ENCODE measurements around the gene ZNF354C. TPM values are rescaled to one million over a fixed set of nuclear protein-coding genes. Genes with fewer than 3 reads are reported as not detected.

ZNF354C gene
- total RNA-seq, 1 donor from 2014 or later: 15.9 TPM

DNA sequence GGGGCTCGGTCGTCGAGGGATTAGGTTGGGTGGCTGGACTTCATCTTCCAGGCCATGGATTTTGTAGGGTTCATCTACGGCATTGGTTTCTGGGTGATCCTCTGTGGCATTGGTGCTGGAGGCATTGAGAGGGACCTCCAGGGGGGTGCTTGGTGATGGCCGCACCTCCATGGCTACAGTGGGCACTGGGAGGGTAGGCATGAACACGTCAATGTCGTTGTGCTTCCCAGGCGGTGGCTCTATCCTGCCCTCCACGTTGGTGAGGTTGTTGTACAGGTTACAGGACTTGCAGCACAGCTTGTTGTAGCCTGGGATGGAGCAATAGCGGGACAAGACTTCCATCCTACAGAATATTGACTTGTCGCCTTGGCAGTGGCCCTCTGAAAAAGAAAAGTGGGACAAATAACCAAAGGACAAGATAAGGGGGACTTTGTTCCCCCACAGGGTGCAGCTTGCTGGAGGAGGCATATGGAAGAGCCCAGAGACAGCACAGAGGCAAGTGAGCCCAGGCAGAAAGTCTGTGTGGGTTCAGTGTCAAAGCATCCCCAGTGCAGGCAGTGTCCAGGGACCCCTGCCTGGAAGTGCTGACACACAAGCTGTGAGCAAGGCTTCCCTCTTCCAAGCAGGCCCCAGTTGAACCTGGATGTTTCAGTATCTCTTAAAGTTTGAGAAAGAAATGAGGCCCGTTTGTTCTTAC, 53.9 kb downstream of the ZNF354C start:
- no peak for DNase-seq (ENCODE audit: low spot score)

DNA sequence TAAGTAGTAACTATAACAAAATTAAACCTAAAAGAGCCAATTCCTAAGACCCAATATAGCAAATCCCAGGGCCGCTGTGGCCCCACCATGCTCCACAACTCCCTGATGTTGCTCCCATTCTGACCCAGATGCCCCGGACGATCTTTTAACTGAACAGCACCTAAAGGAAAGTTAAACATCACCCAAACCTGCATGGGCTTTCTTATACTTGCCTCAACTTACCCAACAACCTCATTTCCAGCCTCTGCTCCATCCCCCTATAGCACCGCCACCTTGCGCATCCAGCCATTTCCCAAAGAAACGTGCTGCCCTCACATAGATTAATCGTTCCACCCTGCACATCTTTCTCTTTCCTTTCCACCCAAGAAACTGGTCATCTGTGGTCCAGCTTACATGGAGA, 54.6 kb downstream of the ZNF354C start:
- no peak for DNase-seq (ENCODE audit: low spot score)

DNA sequence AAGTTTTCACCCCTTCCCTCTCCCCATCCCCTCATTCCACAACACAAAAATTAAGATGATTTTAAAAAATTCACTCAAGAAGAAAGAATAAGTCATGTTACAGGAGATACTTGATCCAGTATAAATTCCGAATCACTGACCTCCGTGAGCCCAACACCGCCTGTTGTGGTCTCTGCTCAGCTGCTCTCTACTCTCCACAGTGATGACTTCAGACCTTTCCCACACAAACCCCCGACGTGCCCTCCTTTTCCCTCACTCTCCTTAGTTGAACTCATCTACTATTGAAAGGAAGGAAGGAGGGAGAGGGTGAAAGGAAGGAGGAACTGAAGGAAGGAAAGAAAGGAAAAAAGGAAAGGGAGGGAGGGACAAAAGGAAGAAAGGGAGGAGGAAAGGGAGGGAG, 55.1 kb downstream of the ZNF354C start:
- DNase-seq (ENCODE audit: low spot score): no peak

DNA sequence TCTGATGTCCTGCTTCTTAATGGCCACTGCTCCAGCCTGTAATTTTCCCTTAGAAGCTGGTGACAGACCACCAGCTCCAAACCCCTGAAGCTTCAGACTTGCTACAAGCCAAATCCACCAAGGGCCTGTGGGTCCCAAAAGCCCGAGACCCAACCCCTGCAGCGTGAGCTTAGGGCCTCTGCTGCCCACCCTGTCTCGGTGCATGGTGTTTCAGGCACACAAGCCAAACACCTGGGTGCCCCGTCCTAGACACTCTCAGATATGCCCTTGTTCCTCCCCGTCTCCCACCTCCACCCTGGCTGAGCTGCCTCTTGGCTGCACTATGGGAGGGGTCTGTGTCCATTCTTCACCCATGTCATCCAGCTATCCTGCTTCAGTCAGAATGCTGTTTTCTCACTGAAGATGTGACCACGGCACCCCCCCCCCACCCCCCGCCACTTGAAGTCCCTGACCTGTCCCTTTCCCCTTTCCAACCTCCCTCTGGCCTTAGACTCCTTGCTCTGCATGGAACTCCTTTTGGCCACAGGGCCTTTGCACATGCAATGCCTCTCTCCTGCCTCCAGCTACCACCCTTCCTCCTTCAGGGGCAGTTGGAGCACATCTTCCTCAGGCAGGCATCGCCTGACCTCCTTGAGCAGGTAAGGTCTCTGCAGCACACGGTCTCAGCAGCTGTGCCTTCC, 55.8 kb downstream of the ZNF354C start:
- no peak for DNase-seq (ENCODE audit: low spot score)

DNA sequence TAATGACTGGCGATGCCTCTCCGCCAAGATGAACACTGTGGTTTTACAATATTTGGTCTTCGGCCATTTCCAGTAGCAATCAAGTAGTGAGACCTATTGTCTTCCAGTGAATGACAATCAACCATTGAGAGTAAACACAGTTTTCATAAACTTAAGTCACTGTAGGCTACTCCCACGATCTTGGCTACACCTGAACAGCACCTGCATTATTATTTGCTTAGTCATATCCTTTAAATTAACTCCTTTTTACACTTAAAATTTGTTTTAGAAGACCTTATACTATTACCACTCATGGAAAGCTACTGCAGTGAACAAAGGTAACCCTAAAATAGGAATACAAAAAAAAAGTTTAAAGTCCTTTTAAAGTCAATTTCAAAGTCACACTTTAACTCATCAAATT, 58.2 kb downstream of the ZNF354C start:
- no peak for DNase-seq (ENCODE audit: low spot score)

DNA sequence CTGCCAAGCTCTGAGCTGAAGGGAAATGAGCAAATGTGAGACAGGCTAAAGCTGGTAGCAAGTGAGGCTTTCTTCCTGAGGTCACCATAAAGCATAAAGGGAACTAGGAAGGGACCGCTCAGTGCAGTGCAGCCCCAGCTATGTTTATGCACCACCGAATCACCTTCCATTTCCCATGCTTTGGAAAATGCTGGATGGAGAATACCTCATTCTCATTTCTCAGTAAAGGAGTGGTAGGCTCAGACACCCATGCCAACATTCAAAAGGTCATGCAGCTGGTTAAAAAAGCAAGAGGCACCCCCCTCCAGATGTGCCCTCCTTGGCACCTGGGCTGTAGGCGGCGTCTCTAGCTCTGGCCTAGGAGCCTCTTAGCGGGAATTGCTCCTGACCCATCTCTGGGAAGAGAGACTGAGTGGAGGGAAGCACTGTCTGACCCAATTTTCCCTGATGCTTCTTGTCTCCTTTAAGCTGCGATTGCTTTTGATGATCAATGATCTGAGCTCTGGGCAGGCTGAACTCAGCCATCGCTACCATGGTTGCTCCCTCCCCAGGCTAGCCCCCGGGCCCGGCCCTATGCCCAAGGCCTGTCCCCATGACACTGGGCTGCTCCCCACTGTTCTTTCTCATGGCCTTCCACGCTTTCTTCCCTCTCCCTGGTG, 58.7 kb downstream of the ZNF354C start:
- no peak for DNase-seq (ENCODE audit: low spot score)

DNA sequence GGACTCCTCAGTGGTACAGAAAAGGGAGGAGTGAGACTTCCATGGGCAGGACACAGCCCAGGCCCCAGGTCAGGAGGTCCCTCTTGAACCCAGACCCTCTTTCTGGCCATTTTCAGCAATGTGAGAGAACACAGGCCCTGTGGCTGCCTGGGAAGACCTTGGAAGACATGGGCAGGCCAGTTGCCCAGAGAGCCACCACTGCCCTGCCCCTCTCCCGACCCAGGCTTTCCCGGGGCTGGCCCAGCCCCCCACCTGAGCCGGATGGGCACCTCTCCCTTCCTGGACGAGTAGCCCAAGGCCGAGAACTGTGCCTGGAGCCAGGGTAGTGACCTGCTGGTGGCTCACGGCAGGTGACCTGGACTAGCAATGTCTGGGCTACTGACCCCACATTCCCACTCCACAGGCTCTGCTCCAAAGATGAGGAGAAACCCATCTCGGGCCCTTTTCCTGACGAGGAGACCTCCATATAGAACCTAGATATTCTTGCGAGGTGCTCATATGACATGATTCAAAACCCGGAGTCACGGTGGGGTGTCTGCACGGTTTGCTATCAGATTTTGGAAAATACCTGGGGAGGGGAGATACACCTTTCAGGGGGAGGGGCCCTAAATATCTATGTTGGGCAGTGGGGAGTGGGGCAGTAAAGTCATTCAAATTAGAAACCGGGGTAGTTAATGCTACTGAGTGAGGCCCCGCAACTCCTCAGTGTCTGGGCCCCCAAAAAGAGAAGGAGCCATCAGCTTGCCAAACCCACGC, 59.4 kb downstream of the ZNF354C start:
- no peak for DNase-seq (ENCODE audit: low spot score)

DNA sequence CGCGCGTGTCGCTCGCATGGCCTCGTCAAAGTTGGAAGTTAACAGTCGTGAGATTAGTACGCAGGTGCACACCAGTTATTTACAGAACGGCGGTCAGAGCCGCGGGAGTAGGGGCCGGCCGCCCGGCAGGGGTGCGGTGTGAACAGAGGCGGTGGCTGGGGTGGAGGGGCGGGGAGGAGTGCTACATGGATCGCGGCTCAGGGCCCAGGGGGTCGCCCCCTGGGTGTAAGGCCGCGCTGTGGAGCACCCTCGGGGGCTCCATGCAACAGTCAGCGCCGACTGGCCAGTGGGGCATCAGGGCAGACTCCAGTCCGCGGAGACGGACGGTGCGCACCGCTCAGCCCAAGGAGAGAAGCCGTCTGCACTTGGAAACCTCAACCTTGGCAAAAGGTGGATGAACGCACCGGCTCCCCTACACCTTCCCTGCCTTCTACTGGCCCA, 60.3 kb downstream of the ZNF354C start:
- no peak for DNase-seq (ENCODE audit: low spot score)

DNA sequence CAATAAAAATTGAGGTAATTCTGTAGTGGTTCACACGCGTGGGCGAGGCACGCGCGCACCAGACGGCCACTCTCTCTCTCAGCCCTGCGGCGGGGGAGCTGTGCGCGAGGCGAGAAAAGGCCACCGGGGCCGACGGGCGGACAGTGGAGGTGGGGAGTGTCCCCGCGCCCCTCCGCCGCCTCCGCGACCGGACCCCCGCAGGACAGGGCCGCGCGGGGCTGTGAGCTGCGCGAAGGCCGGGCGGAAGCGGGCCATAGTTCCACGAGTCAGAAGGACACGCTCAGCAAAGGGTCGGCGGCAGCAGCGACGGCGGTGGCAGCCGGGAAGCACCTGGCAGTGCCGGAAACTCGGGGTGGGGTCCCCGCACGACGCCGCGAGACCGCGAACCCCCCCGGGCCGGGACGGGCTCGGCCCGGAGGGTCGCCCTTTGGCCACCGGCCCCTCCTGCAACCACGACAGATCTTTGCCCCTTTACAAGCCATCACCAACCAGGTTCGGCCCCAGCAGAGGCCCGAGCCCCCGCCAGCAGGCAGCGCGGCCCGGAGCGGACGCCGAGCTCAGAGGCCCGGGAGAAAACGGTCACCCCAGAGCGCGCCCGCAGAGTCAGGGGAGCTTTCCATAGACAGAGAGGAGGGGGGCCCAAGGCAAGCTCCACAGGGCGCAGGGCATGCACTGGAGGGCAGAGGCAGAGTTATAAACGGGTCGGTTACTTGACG, 60.9 kb downstream of the ZNF354C start:
- DNase-seq (ENCODE audit: low spot score): no peak

DNA sequence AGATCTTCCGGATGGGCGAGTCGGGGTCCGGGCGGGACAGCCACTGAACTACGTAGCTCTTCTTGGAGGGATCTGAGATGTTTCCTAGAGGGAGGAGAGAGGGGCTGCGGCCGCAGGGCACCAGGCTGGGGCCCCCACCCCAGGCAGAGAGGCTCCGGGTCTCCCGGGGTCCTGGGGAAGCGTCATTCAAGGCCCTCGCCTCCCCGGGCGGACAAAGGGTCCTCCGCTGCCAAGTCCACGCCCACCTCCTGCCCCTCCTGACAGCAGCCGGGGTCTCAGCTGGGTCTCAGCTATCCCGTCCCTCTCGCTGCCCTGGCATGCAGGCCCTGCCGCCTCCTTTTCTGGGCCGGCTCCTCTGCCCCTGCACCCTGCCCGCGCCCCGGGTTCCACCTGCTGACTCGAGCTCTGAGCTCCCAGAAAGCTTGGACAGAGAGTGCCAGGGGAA, 61.5 kb downstream of the ZNF354C start:
- DNase-seq (ENCODE audit: low spot score): no peak

DNA sequence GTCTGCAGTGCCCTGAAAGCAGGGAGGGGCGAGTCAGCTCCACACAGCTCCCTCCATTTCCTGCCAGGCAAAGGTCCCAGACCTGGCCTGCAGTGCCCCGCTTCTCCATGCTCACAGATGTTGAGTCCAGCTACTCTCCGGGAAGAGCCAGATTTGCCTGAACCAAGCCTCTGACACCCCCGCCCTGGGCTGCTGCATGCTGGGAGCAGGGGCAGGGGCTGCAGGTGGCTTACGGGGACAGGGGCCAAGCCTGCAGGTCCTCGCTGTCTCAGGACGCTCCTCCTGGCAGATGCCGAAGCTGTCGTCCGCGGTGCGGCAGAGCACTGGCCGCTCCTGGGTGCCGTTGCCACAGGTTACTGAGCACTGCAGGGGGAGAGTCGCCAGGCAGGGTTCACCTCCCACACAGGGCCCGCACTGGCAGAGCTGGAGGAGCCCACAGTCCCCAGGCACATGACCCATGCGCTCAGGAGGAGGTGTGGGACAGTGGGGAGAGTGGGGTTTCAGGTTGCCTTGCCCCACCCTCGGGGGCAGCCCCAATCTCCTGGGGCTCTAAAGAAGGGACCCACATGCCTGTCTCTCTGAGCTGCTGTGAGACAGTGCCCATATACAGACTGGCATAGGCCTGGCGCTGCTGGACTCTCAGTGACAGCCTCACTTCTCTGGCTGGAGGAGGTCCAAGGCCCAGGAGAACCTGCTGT, 62.4 kb downstream of the ZNF354C start:
- DNase-seq (ENCODE audit: low spot score): no peak

DNA sequence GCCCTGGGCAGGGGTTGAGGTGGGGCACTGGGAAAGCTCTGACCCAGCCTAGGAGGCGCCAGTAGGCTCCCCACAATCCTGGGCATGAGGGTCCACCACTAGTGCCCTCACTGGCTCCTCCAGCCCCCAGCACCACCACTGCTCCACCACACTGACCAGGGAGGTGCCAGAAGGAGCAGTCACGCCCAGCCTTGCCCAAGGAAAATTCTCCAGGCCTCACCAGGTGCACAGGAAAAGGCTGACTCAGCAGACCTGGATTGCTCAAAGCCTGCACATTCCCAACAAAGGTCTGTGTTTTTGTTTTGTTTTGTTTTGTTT, 62.9 kb downstream of the ZNF354C start:
- DNase-seq (ENCODE audit: low spot score): no peak

DNA sequence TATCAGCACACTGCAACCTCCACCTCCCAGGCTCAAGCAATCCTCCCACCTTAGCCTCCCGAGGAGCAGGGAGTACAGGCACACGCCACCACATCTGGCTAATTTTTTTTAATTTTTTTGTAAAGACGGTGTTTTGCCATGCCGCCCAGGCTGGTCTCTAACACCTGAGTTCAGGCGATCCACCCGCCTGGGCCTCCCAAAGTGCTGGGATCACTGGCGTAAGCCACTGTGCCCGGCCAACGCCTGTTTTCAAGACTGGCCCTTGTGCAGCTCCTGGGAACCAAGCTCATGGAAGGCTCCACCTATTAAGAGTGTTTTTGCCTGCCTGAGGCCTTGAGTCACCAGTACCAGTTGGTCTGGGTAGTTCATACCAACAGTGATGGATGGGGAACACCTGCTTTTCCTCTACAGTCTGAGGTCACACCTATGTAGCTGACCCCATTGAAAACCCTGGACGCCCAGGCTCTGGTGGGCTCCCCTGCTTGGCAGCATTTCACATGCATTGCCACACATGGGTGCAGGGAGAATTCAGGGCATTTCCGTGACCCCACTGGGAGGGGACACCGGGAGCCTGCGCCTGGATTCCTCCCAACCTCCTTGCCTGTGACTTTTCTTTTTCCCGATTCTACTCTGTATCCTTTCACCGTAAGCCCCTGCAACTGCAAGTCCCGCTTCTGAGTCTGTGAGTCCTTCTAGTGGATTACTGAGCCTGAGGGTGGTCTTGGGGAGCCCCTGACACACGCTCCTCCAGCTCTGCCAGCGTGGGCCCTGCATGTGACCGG, 63.5 kb downstream of the ZNF354C start:
- no peak for DNase-seq (ENCODE audit: low spot score)

DNA sequence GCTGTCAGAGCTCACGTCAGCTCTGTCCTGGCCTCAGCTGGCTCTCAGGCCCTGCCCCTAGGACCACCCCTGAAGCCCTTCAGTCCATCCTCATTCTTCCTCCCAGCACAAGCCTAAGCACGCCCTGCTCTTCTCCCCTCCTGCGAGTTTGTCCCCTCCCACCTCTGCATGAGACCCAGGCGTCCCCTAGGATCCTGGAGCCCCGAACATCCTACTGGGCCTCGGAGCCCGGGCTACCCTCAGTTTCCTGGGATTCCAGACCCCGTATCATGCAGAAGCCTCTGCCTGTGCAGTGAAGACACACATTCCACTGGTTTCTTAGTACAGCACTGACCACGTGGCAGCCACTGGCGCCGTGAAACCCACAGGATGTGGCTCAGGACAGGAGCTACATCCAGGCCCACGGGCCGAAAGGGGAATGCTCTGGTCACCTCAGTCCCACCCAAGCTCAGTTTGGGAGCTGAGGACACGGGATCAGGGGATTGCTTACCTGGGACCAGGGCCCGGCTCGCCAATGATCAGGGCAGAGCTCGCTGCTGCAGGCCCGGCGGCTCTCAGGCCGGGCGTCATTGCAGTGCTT, 64.2 kb downstream of the ZNF354C start:
- no peak for DNase-seq (ENCODE audit: low spot score)

DNA sequence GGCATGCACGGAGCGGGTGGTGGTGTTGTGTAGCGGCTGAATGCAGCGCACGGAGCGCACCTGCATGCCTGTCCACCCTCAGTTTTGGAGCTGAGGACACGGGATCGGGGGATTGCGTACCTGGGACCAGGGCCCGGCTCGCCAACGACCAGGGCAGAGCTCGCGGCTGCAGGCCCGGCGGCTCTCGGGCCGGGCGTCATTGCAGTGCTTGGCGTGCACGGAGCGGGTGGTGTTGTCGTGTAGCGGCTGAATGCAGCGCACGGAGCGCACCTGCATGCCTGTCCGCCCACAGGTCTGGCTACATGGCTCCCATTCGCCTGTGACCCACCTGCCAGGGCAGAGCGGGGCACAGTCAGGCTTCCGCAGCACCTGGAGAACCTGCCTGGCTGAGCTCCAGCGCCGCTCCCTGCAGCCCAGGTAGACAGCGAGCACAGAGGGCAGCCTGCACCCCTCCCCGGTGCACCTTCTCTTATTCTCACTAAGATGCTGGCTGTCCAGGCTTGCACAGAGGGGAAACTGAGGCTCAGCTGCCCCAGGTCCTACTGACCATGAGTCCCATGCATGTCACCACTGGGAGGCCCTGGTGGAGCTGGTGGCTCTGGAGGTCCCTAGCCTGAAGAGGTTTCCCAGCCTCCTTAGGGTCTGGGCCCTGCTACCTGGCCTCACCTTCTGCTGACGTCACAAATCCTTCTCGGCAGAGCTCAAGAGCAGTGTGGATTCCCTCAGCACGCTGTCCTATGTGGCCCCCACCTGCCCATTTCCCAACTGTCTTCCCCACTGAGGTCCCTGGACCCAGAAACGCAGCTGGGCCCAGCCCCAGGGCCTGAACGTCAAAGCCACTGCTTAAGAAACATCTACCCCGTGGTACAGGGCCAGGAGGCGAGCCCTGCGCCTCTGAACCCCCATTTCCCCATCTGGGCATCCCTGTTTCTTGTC, 64.9 kb downstream of the ZNF354C start:
- DNase-seq (ENCODE audit: low spot score): no peak

DNA sequence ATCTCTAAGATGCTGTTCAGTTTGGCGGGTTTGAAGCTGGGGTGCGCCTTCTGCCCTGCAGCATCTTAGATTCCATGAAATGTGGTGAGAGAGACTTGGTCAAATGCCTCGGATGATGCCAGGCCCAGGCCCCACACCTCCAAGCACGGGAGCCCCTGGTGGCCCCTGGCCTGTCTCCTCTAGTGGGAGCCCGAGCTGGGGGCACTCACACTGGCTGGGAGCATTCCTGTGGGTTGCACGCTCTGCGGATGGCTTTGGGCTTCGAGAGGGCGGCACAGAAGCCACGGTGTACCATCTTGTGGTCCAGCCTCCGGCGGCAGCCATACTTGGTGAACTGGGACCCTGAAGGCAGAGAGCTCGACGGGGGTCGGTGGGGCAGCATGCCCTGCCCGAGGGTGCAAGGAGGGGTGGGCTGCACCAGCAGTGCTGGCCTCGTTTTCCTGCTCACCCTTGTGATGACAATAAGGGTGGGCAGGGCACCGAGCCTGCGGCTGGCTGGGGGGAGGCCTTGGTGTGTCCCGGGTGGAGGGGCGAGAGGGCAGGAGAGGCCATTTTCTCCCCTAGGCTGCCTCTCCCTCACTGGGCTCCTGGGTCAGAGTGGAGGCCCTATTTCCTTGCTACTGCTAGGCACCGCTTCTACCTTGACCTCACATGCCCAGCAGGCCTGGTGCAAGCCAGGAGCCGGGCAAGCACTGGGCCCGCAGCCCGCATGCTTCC, 65.8 kb downstream of the ZNF354C start:
- no peak for DNase-seq (ENCODE audit: low spot score)

DNA sequence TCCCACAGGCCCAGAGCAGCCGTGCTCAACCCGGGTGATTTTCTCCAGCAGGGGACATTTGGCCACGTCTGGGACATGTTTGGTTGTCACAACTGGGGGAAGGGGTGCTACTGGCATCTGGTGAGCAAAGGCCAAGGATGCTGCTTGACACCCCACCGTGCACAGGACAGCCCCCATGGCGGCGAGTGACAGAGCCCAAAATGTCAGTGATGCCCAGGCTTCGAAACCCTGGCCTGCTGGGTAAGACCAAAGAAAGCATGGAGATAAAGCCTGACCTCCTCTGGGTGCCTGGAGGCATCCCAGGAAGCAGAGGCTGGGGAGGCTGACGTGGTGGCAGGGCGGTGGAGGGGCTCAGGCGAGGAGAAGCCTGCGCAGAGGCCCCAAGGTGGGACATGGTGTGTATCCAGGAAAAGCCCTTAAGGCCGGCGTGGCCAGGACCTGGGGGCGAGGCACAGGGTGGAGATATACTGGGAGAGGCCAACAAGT, 66.4 kb downstream of the ZNF354C start:
- no peak for DNase-seq (ENCODE audit: low spot score)
